ENCODE measurements around the gene AKR1C1. TPM values are rescaled to one million over a fixed set of nuclear protein-coding genes. Genes with fewer than 3 reads are reported as not detected.
"Not testable (repeated sequence)": the region's sequence is repeated elsewhere in the genome, so short reads cannot be mapped to it uniquely, and the experiment has no call there.

The AKR1C1 gene
- total RNA-seq (2021) = 1.9 and 2.0 TPM in 2 replicates
- long read RNA-seq, full-length matches to known transcripts = 2 of 2 reads
- long read RNA-seq, partial matches to known transcripts = 0 of 2 reads
- long read RNA-seq, other reads (novel, unspliced or antisense) = 0 of 2 reads

GRCh38 chr10:4962876-4963814, at the start of gene AKR1C1:
TSS of gene AKR1C1 (plus strand) at chr10:4963415. CDS start at chr10:4963445, 30 bp downstream.
- not testable (repeated sequence) for H2AK5ac ChIP-seq (ENCODE audit: insufficient read length, low read length); H4K91ac ChIP-seq (ENCODE audit: insufficient read length, low read depth, low read length); DNase-seq; H2BK12ac ChIP-seq (ENCODE audit: insufficient read length, low read depth, low read length); H3K4me2 ChIP-seq (ENCODE audit: insufficient read depth, insufficient read length, low read length); H3K4me1 Mint-ChIP-seq; H3K79me1 ChIP-seq (ENCODE audit: insufficient read depth, low read depth, low read length, poor library complexity, severe bottlenecking); H3T11ph ChIP-seq (ENCODE audit: low read length); H2AFZ ChIP-seq (ENCODE audit: low read length); H4K20me1 ChIP-seq (ENCODE audit: control insufficient read depth, insufficient read depth, insufficient read length); H3K23me2 ChIP-seq (ENCODE audit: insufficient read length, low read depth, low read length, poor library complexity, severe bottlenecking); H3K36me3 Mint-ChIP-seq (ENCODE audit: insufficient read depth in 1 of 3, low read depth in 3 of 3); H2BK15ac ChIP-seq (ENCODE audit: low read depth, low read length); H3K4ac ChIP-seq (ENCODE audit: low read depth, low read length); H3K27me3 ChIP-seq (ENCODE audit: insufficient read depth, low read length); H2BK5ac ChIP-seq (ENCODE audit: insufficient read length, low read length); H2BK20ac ChIP-seq (ENCODE audit: low read depth, low read length, poor library complexity, severe bottlenecking); H3K79me2 ChIP-seq (ENCODE audit: insufficient read depth, low read length); H3K14ac ChIP-seq (ENCODE audit: insufficient read depth, low read length); H4K5ac ChIP-seq (ENCODE audit: insufficient read length, low read depth, low read length); H3K23ac ChIP-seq (ENCODE audit: insufficient read length, low read depth, low read length); H3K9ac ChIP-seq (ENCODE audit: extremely low read depth, insufficient read length, low read length); H4K8ac ChIP-seq (replicated peaks; ENCODE audit: insufficient read length, low read depth, low read length); H3K56ac ChIP-seq (ENCODE audit: insufficient read length, low read depth, low read length); H3K27ac Mint-ChIP-seq; H2BK120ac ChIP-seq (ENCODE audit: low read depth, low read length, poor library complexity, severe bottlenecking); H3K27me3 Mint-ChIP-seq (ENCODE audit: low read depth); H3K9me3 ChIP-seq (ENCODE audit: control insufficient read depth, low read depth, low read length); H3K4me1 ChIP-seq (ENCODE audit: insufficient read depth, low read length); H3K18ac ChIP-seq (ENCODE audit: insufficient read length, low read depth, low read length); H3K27ac ChIP-seq (ENCODE audit: insufficient read length, low read depth, low read length)
- peaks cover 0 to 23% of the 10 kb centered on the region in 2 experiments; a peak in 3 of 5 replicates for H3K9me3 Mint-ChIP-seq
- no CpG with 5 or more reads among the region's 7 CpGs for WGBS (ENCODE audit: extremely low coverage, insufficient read length, low lambda C conversion rate)
- peak within 1 kb of the TSS in 1 of 2 experiments; percentile 37; a peak in 1 of 5 replicates for H3K4me3 Mint-ChIP-seq

Data from H9 (cell line).